ENCODE data around the gene ECHS1. TPM values are rescaled to one million over a fixed set of nuclear protein-coding genes. Genes with fewer than 3 reads are reported as not detected.

ECHS1 gene
- total and polyA plus RNA-seq, 7 donors = 83.2 to 151 (median 121) TPM

DNA sequence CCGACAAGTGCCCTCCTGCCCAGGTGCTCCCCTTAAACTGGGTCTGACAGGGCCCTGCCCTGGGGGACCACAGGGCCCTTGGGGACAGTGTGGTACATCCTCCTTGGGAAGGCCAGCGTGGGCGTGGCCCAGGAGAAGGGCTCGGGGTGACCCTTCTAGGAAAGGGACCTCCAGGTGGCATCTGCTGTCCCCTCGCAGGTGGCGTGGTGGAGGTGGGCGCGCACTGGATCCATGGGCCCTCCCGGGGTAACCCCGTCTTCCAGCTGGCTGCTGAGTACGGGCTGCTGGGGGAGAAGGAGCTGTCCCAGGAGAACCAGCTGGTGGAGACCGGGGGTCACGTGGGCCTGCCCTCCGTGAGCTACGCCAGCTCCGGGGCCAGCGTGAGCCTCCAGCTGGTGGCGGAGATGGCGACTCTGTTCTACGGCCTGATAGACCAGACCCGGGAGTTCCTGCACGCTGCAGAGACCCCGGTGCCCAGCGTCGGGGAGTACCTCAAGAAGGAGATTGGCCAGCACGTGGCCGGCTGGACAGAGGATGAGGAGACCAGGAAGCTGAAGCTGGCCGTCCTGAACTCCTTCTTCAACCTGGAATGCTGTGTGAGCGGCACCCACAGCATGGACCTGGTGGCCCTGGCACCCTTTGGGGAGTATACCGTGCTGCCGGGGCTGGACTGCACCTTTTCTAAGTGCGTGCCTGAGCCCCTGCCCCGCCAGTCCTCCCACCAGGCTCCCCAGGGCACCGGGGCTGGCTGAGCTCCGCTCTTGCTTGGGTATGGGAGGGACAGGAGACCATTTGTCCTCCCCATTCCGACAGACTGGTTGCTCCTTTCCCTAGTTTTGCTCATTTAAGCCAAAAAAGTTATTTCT is 6.9 kb upstream of the ECHS1 start:
- intact Hi-C loops (cut with DNase I) = no loop called here
- ATAC-seq = peak; percentile 13 to 28 (median 22)
- Histone ChIP-seq H3K9me3 (no peaks in the 10 kb centered on the region), H3K27ac (no peak overlapping the region), H3K36me3 (ENCODE audit: insufficient read depth in 1 of 2, low read depth in 1 of 2) (peaks cover 0 to 30% of the 10 kb centered on the region in 2 donors), H3K27me3 (ENCODE audit: insufficient read depth in 3 of 3, low read length in 2 of 3) (no peaks in the 10 kb centered on the region), H3K4me1 (peaks cover 7% of the 10 kb centered on the region), H3K4me3 (peak overlapping the region; percentile 80)
- DNase-seq = no peak
- WGBS, 3 donors = 73 to 91% (median 79%) methylated on average over 34 to 36 of the region's 36 CpGs
- TF ChIP-seq, protein P1, sequence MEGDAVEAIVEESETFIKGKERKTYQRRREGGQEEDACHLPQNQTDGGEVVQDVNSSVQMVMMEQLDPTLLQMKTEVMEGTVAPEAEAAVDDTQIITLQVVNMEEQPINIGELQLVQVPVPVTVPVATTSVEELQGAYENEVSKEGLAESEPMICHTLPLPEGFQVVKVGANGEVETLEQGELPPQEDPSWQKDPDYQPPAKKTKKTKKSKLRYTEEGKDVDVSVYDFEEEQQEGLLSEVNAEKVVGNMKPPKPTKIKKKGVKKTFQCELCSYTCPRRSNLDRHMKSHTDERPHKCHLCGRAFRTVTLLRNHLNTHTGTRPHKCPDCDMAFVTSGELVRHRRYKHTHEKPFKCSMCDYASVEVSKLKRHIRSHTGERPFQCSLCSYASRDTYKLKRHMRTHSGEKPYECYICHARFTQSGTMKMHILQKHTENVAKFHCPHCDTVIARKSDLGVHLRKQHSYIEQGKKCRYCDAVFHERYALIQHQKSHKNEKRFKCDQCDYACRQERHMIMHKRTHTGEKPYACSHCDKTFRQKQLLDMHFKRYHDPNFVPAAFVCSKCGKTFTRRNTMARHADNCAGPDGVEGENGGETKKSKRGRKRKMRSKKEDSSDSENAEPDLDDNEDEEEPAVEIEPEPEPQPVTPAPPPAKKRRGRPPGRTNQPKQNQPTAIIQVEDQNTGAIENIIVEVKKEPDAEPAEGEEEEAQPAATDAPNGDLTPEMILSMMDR (IDR thresholded peaks at IDR 0.05) = no peak

DNA sequence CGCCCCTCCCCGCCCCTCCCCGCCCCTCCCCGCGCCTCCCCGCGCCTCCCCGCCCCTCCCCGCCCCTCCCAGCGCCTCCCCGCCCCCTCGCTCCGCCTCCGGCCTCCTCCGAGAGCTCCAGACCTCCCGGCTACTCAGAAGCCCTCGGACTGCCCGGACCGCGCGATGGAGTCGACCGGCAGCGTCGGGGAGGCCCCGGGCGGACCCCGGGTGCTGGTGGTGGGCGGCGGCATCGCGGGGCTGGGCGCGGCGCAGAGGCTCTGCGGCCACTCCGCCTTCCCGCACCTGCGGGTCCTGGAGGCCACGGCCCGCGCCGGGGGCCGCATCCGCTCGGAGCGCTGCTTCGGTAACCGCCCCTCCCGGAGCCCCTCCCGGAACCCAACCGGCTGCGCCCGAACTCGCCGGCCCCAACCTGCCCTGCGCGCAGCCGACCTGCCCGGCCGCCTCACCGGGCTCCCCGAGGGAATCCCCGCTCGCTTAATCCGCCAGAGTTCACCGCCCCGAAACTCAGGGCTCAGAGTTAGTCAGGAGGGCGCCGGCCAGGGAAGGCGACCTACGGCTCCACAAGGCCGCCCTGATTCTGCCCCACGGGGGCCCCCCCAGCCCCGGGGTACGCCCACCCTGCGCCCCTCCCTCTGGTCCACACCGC is 6.1 kb upstream of the ECHS1 start, which contains the start of gene PAOX:
TSS of gene PAOX (plus strand) at position 111 of the 649 bp plus-strand sequence. CDS start at position 166, 55 bp downstream.
- WGBS, 3 donors = 3 to 9% (median 6%) methylated on average over 30 to 68 of the region's 78 CpGs
- H3K9me3 ChIP-seq = no peaks in the 10 kb centered on the region
- DNase-seq (peak; percentile 75 to 86), ATAC-seq (peak; percentile 68 to 74 (median 72))
- peaks cover 9% of the 10 kb centered on the region for H3K4me1 ChIP-seq
- peaks cover 0 to 25% of the 10 kb centered on the region in 2 donors for H3K36me3 ChIP-seq (ENCODE audit: insufficient read depth in 1 of 2, low read depth in 1 of 2)
- TF ChIP-seq, protein P1 (IDR thresholded peaks at IDR 0.05) = no peak
- peak within 1 kb of the TSS; percentile 80 for H3K4me3 ChIP-seq
- intact Hi-C loops (cut with DNase I) = no loop called here
- no peaks in the 10 kb centered on the region for H3K27me3 ChIP-seq (ENCODE audit: insufficient read depth in 3 of 3, low read length in 2 of 3)
- H3K27ac ChIP-seq = peak within 1 kb of the TSS; percentile 72

DNA sequence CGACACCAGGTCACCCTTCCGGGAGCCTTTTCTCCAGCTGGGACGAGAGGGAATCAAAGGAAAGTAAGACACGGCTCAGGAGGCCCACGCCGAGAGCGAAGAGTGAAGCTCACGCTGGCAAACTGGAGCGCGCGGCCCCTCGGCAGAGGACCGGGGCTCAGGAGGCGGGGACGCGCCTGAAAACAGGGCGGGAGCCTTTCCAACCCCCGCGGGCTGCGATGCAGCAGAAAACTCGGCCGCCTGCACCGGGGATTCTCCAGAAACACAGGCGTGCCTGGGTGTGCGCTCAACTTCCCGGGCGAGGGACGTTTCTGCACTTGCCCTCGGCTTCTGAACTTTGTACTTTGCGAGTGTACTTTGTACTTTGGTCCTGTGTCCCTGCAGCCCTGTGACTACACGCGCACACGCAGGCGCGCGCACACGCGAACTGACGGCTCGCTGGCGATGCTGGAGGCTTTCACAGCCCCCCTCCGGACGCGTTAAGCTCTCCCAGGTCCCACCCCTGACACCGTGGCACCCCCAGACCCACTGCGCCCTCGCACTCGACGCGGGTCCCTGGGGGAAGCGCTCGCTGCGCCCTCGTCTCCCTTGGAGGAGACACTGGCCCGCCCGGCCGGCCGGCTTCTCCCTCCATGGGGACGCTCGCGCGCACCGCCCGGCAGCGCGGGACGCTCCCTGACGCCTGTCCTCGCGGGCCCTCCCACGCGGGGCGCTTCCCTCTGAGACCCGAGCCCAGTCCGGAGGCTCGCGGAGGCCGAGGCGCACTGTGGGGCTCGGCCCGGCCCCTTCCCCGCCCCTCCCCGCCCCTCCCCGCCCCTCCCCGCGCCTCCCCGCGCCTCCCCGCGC is 5.3 kb upstream of the ECHS1 start:
- Histone ChIP-seq H3K27me3 (ENCODE audit: insufficient read depth in 3 of 3, low read length in 2 of 3) (no peaks in the 10 kb centered on the region), H3K36me3 (ENCODE audit: insufficient read depth in 1 of 2, low read depth in 1 of 2) (peaks cover 0 to 17% of the 10 kb centered on the region in 2 donors), H3K4me1 (peaks cover 12% of the 10 kb centered on the region), H3K4me3 (peak overlapping the region; percentile 80), H3K27ac (peak overlapping the region; percentile 54), H3K9me3 (no peaks in the 10 kb centered on the region)
- 0% methylated on average over 52 to 82 of the region's 90 CpGs for WGBS, 3 donors
- DNase-seq (peak; percentile 72 to 85), ATAC-seq (peak; percentile 70 to 79 (median 76))
- intact Hi-C loops (cut with DNase I) = no loop called here
- TF ChIP-seq, protein P1 (IDR thresholded peaks at IDR 0.05) = no peak

DNA sequence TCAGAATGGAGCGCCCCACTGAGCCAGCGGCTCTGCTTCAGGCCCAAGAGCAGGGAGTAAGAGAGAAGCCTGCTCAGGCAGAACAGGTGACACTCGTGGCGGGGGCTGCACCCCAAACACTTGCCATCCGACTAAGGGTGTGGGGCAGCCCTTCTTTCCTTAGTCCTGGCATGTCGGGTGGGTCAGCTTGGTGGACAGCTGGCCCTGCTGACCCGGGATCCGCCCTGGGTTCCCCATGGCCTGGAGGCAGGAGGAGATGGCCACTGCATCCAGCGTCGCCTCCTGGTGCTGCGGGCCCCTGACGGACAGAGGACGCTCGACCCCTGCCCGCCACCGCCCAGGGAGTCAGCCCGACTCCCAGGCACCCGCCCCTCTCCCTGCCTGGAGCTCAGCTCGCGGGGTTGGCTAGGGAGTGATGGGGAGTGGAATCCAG is 4.7 kb upstream of the ECHS1 start:
- Histone ChIP-seq H3K27ac (peak overlapping the region; percentile 54), H3K4me3 (peak overlapping the region; percentile 80), H3K4me1 (peaks cover 12% of the 10 kb centered on the region), H3K9me3 (no peaks in the 10 kb centered on the region), H3K27me3 (ENCODE audit: insufficient read depth in 3 of 3, low read length in 2 of 3) (no peaks in the 10 kb centered on the region), H3K36me3 (ENCODE audit: insufficient read depth in 1 of 2, low read depth in 1 of 2) (peaks cover 0 to 10% of the 10 kb centered on the region in 2 donors)
- WGBS, 3 donors = 16 to 24% (median 20%) methylated on average over 18 to 20 of the region's 20 CpGs
- DNase-seq = no peak
- no peak for ATAC-seq
- intact Hi-C loops (cut with DNase I) = no loop called here
- TF ChIP-seq, protein P1 (IDR thresholded peaks at IDR 0.05) = no peak
